GM23248 (cell line): ENCODE data around the gene MINDY2. TPM values are rescaled to one million over a fixed set of nuclear protein-coding genes. Genes with fewer than 3 reads are reported as not detected.
"Not testable (repeated sequence)": the region's sequence is repeated elsewhere in the genome, so short reads cannot be mapped to it uniquely, and the experiment has no call there.

Source experiments
- DNase-seq: peaks from one replicate; pipeline ENCODE4 v3.0.0-alpha.2; 2015
- H2AFZ ChIP-seq: fragments of 200-600 bp; sonication (generic); 2 replicates; pipeline ENCODE4 v1.6.1; 2016; ENCODE audit warnings: antibody characterized with exemption
- H3F3A ChIP-seq: fragments of 200-600 bp; sonication (generic); 2 replicates; pipeline ENCODE4 v1.6.1; 2016; ENCODE audit warnings: mild to moderate bottlenecking, antibody characterized with exemption, mixed run types; ENCODE audit not compliant: insufficient read depth
- H3K27ac ChIP-seq: fragments of 200-600 bp; sonication (generic); 2 replicates; pipeline ENCODE4 v1.5.1; 2016; ENCODE audit warnings: mild to moderate bottlenecking
- H3K27me3 ChIP-seq: fragments of 200-600 bp; sonication (generic); replicated peaks from 2 replicates; pipeline ENCODE4 v1.6.1; 2016; ENCODE audit warnings: mild to moderate bottlenecking; ENCODE audit not compliant: insufficient read depth
- H3K36me3 ChIP-seq: fragments of 200-600 bp; sonication (generic); 2 replicates; pipeline ENCODE4 v1.6.1; 2016; ENCODE audit warnings: low read depth, mild to moderate bottlenecking
- H3K4me1 ChIP-seq: fragments of 200-600 bp; sonication (generic); 2 replicates; pipeline ENCODE4 v1.6.1; 2016; ENCODE audit warnings: mild to moderate bottlenecking; ENCODE audit not compliant: insufficient read depth
- H3K4me2 ChIP-seq: fragments of 200-600 bp; sonication (generic); one replicate; pipeline ENCODE4 v1.6.1; 2016; ENCODE audit warnings: mild to moderate bottlenecking; ENCODE audit not compliant: unreplicated experiment
- H3K4me3 ChIP-seq: fragments of 200-600 bp; sonication (generic); 2 replicates; pipeline ENCODE4 v1.5.1; 2016; ENCODE audit warnings: mild to moderate bottlenecking
- H3K79me2 ChIP-seq: fragments of 200-600 bp; sonication (generic); 2 replicates; pipeline ENCODE4 v1.6.1; 2016; ENCODE audit warnings: mild to moderate bottlenecking; ENCODE audit not compliant: insufficient read depth
- H3K9ac ChIP-seq: fragments of 200-600 bp; sonication (generic); 2 replicates; pipeline ENCODE4 v1.6.1; 2016; ENCODE audit warnings: mild to moderate bottlenecking
- H3K9me2 ChIP-seq: fragments of 200-600 bp; sonication (generic); 2 replicates; pipeline ENCODE4 v1.6.1; 2016; ENCODE audit warnings: mixed run types, mild to moderate bottlenecking, moderate library complexity; ENCODE audit not compliant: insufficient read depth
- H3K9me3 ChIP-seq: fragments of 200-600 bp; sonication (generic); one replicate; pipeline ENCODE4 v1.6.1; 2017; ENCODE audit warnings: low read depth
- H4K20me1 ChIP-seq: fragments of 200-600 bp; sonication (generic); 2 replicates; pipeline ENCODE4 v1.6.0; 2016; ENCODE audit not compliant: insufficient read depth
- EZH2 ChIP-seq: fragments of 200-600 bp; sonication (generic); IDR thresholded peaks from 2 replicates; pipeline ENCODE4 v1.6.1; 2018; ENCODE audit warnings: antibody characterized with exemption, mild to moderate bottlenecking; ENCODE audit not compliant: insufficient read depth, poor library complexity, severe bottlenecking
- EZH2phosphoT487 ChIP-seq: fragments of 200-600 bp; sonication (generic); IDR thresholded peaks from 2 replicates; pipeline ENCODE4 v1.6.1; 2018; ENCODE audit warnings: antibody characterized with exemption, moderate library complexity, mild to moderate bottlenecking, low read depth; ENCODE audit not compliant: insufficient read depth
- WGBS, 2 experiments: methylation state at CpG; one replicate each; pipeline ENCODE4 v1.1.6; 2015 to 2017; ENCODE audit warnings: low lambda C conversion rate in 2 of 2, low coverage in 1 of 2; ENCODE audit errors: missing lambda C conversion rate in 2 of 2; 5-methylcytosine and 5-hydroxymethylcytosine counted together
- in situ Hi-C: fragments of 300-500 bp; cut with MboI; formaldehyde crosslinking; loops from 2 replicates; pipeline ENCODE4 v1.15.0; 2020
- polyA plus RNA-seq: library from polyadenylated mRNA; unstranded; fragments of >200 nt; fragmentation: Nextera tagmentation; extraction: Ambion mirVana; gene quantifications from 2 replicates; pipeline ENCODE4 v1.2.1, GENCODE V29; 2016
- total RNA-seq: library from RNA; depleted of rRNA; stranded (reverse); fragments of >200 nt; shearing (Covaris generic); gene quantifications from 2 replicates; pipeline ENCODE4 v1.2.3, GENCODE V29; 2014

The MINDY2 gene
- total and polyA plus RNA-seq, 2 experiments from 2014 or later: 28.7 to 47.1 TPM

DNA sequence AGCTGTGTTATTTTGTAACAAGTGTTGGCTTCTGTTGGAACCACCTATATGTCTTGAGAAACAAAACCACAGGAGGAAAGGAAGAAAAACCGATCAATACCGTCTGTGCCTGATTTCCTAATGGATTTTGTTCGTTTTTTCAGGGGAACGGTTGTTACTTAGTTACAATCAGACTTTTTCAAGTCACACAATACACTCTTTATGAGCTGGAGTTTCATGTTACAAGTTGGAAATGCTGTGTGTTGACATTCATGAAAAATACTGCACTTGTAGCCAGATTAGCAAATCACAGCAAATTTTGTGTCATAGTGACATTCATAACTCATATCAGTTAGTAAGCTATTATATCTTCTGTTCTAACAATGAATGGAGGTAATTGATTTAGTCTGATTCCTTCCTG, 83.5 kb downstream of the MINDY2 start:
- H3K27ac ChIP-seq: no peak overlapping the region
- H3K4me2 ChIP-seq: no peak overlapping the region
- no peaks in the 10 kb centered on the region; the same call in 1 of the 2 replicates for H3F3A ChIP-seq
- in situ Hi-C loops: no loop called here
- no peaks in the 10 kb centered on the region for H3K79me2 ChIP-seq
- TF ChIP-seq EZH2phosphoT487: no peak
- no peak for TF ChIP-seq EZH2
- no peaks in the 10 kb centered on the region for H3K27me3 ChIP-seq
- no peaks in the 10 kb centered on the region for H3K9me2 ChIP-seq
- no peak overlapping the region for H3K9ac ChIP-seq
- H3K9me3 ChIP-seq: no peaks in the 10 kb centered on the region
- H4K20me1 ChIP-seq: no peaks in the 10 kb centered on the region
- peaks cover 9% of the 10 kb centered on the region for H3K4me1 ChIP-seq
- no peak overlapping the region for H2AFZ ChIP-seq
- DNase-seq: no peak
- peaks cover 25% of the 10 kb centered on the region for H3K36me3 ChIP-seq
- 91% methylated on average over 4 of the region's 4 CpGs for WGBS, 2 experiments
- H3K4me3 ChIP-seq: no peak overlapping the region

GRCh38 chr15:58856086-58856485, 85.0 kb downstream of the MINDY2 start:
- H3K27me3 ChIP-seq: no peaks in the 10 kb centered on the region
- H3K9me3 ChIP-seq: no peaks in the 10 kb centered on the region
- TF ChIP-seq EZH2: no peak
- no peak for TF ChIP-seq EZH2phosphoT487
- H3K9me2 ChIP-seq: no peaks in the 10 kb centered on the region
- no peaks in the 10 kb centered on the region for H4K20me1 ChIP-seq
- no peak overlapping the region for H3K4me3 ChIP-seq
- no peak overlapping the region for H3K4me2 ChIP-seq
- peak; percentile 42 for DNase-seq
- H2AFZ ChIP-seq: no peak overlapping the region
- H3K27ac ChIP-seq: no peak overlapping the region
- peaks cover 9% of the 10 kb centered on the region for H3K4me1 ChIP-seq
- H3K9ac ChIP-seq: no peak overlapping the region
- in situ Hi-C loops: no loop called here
- H3K36me3 ChIP-seq: peaks cover 25% of the 10 kb centered on the region
- H3K79me2 ChIP-seq: no peaks in the 10 kb centered on the region
- no peaks in the 10 kb centered on the region; the same call in 1 of the 2 replicates for H3F3A ChIP-seq

- H3K27ac ChIP-seq, H2AFZ ChIP-seq, H3K4me1 ChIP-seq, H3K9me3 ChIP-seq, H3K9ac ChIP-seq, H3K79me2 ChIP-seq, H3K27me3 ChIP-seq, in situ Hi-C loops, H3K9me2 ChIP-seq, H3F3A ChIP-seq, H3K4me2 ChIP-seq, H3K4me3 ChIP-seq, H4K20me1 ChIP-seq, DNase-seq: not testable (repeated sequence)
- WGBS, 2 experiments: 95 to 100% methylated on average over 1 of the region's 1 CpG
- peaks cover 25% of the 10 kb centered on the region for H3K36me3 ChIP-seq
Measured at GRCh38 chr15:58856621-58857020, 85.5 kb downstream of the MINDY2 start.

DNA sequence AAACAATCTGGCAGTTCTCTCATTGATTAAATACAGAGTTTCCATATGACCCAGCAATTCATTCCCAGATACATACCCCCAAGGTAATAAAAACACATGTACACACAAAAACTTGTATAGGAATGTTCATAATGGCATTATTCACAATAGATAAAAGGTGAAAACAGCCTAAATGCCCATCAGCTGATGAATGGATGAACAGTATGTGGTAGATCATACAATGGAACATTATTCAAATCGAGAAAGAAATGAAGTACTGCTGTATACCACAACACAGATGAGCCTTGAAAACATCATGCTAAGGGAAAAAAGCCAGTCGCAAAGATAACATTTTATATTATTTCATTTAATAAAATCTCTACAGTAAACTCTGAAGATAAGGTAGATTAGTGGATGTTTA, 91.2 kb downstream of the MINDY2 start:
- WGBS, 2 experiments: 77 to 79% methylated on average over 2 of the region's 2 CpGs
- Histone ChIP-seq H3F3A (no peaks in the 10 kb centered on the region; the same call in 1 of the 2 replicates), H3K9me2 (no peaks in the 10 kb centered on the region), H3K36me3 (no peaks in the 10 kb centered on the region), H3K27me3 (no peaks in the 10 kb centered on the region), H2AFZ (no peak overlapping the region), H3K79me2 (no peaks in the 10 kb centered on the region), H4K20me1 (no peaks in the 10 kb centered on the region), H3K27ac (no peak overlapping the region), H3K4me3 (no peak overlapping the region), H3K9ac (no peak overlapping the region), H3K9me3 (no peaks in the 10 kb centered on the region), H3K4me1 (no peaks in the 10 kb centered on the region), H3K4me2 (no peak overlapping the region)
- TF ChIP-seq EZH2phosphoT487: no peak
- in situ Hi-C loops: no loop called here
- no peak for DNase-seq
